Colonic mucosa (tissue), 4 donors: Measurements from ENCODE around the gene TRIM8. TPM values are rescaled to one million over a fixed set of nuclear protein-coding genes. Genes with fewer than 3 reads are reported as not detected.

Experiments used
- DNase-seq: peaks from one replicate; pipeline ENCODE4 v3.0.0-alpha.2; 2020
- H3K27ac ChIP-seq: fragments of 200-600 bp; one replicate; pipeline ENCODE4 v1.8.0; 2021
- H3K27me3 ChIP-seq: fragments of 200-600 bp; one replicate; pipeline ENCODE4 v1.8.0; 2021
- H3K36me3 ChIP-seq: fragments of 200-600 bp; one replicate; pipeline ENCODE4 v1.8.0; 2021
- H3K4me1 ChIP-seq: fragments of 200-600 bp; one replicate; pipeline ENCODE4 v1.8.0; 2021; ENCODE audit warnings: mild to moderate bottlenecking
- H3K4me3 ChIP-seq: fragments of 200-600 bp; one replicate; pipeline ENCODE4 v1.8.0; 2021
- H3K9ac ChIP-seq, 2 donors: one replicate each; pipeline ENCODE4 v1.7.0; 2013; ENCODE audit warnings: control low read depth in 2 of 2, low read depth in 2 of 2, low read length in 2 of 2
- H3K9me3 ChIP-seq: fragments of 200-600 bp; one replicate; pipeline ENCODE4 v1.8.0; 2021
- CTCF ChIP-seq: fragments of 200-600 bp; IDR thresholded peaks from one replicate; pipeline ENCODE4 v1.8.0; 2022; ENCODE audit warnings: antibody characterized with exemption, mild to moderate bottlenecking
- intact Hi-C: fragments of 100-400 bp; cut with DNase I; formaldehyde crosslinking; loops from one replicate; pipeline ENCODE4 v1.14.1; 2022
- total RNA-seq, 2 donors: library from RNA; stranded (reverse); fragmentation: NEBNext Ultra II Directional in 1 of 2; extraction: Animal tissue kit (Norgen Biotek cat#: 25700) in 1 of 2; gene quantifications; one replicate each; pipeline ENCODE4 v1.2.1, GENCODE V29; 2021
- donor health status: healthy.
- donor health status: DM: no; HTN: no; CAD: no.
- donor health status: DM: no; HTN: no; CAD: no.

The TRIM8 gene
- total RNA-seq, 2 donors from 2014 or later: 64.9 to 79.6 TPM

- DNase-seq: no peak
- H3K4me1 ChIP-seq: peaks cover 40% of the 10 kb centered on the region
- H3K9ac ChIP-seq: peak overlapping the region in 1 of 2 donors; percentile 38
- no peaks in the 10 kb centered on the region for H3K27me3 ChIP-seq
- H3K4me3 ChIP-seq: no peak overlapping the region
- TF ChIP-seq CTCF: no peak
- H3K9me3 ChIP-seq: no peaks in the 10 kb centered on the region
- peak overlapping the region; percentile 12 for H3K27ac ChIP-seq
- intact Hi-C loops: no loop called here
- peaks cover 15% of the 10 kb centered on the region for H3K36me3 ChIP-seq
These were observed 8.1 kb downstream of the TRIM8 start for GRCh38 chr10:102652170-102652916.

- no peak overlapping the region for H3K4me3 ChIP-seq
- DNase-seq: no peak
- intact Hi-C loops: no loop called here
- H3K9me3 ChIP-seq: no peaks in the 10 kb centered on the region
- peaks cover 15% of the 10 kb centered on the region for H3K36me3 ChIP-seq
- TF ChIP-seq CTCF: no peak
- H3K4me1 ChIP-seq: peaks cover 36% of the 10 kb centered on the region
- peak overlapping the region in 1 of 2 donors; percentile 19 for H3K9ac ChIP-seq
- H3K27ac ChIP-seq: no peak overlapping the region
- no peaks in the 10 kb centered on the region for H3K27me3 ChIP-seq
These were observed 8.8 kb downstream of the TRIM8 start for GRCh38 chr10:102653060-102653459.

- Histone ChIP-seq H3K27me3 (no peaks in the 10 kb centered on the region), H3K4me3 (no peak overlapping the region), H3K9ac (no peak overlapping the region), H3K9me3 (no peaks in the 10 kb centered on the region), H3K27ac (no peak overlapping the region), H3K4me1 (peaks cover 29% of the 10 kb centered on the region), H3K36me3 (peaks cover 15% of the 10 kb centered on the region)
- DNase-seq: no peak
- intact Hi-C loops: no loop called here
- no peak for TF ChIP-seq CTCF
These were observed 10.3 kb downstream of the TRIM8 start for GRCh38 chr10:102654566-102654965.

GRCh38 chr10:102654969-102655368, 10.7 kb downstream of the TRIM8 start:
- Histone ChIP-seq H3K27me3 (no peaks in the 10 kb centered on the region), H3K9ac (no peak overlapping the region), H3K4me1 (peaks cover 26% of the 10 kb centered on the region), H3K4me3 (no peak overlapping the region), H3K36me3 (peaks cover 15% of the 10 kb centered on the region), H3K9me3 (no peaks in the 10 kb centered on the region), H3K27ac (no peak overlapping the region)
- DNase-seq: no peak
- intact Hi-C loops: no loop called here
- no peak for TF ChIP-seq CTCF

- no peak overlapping the region for H3K4me3 ChIP-seq
- H3K27ac ChIP-seq: no peak overlapping the region
- no peak for TF ChIP-seq CTCF
- no peak for DNase-seq
- intact Hi-C loops: no loop called here
- peaks cover 24% of the 10 kb centered on the region for H3K4me1 ChIP-seq
- H3K9ac ChIP-seq: no peak overlapping the region
- no peaks in the 10 kb centered on the region for H3K27me3 ChIP-seq
- no peaks in the 10 kb centered on the region for H3K9me3 ChIP-seq
- H3K36me3 ChIP-seq: peaks cover 15% of the 10 kb centered on the region
These were observed 11.7 kb downstream of the TRIM8 start for GRCh38 chr10:102656026-102656425.
